HepG2 (cell line): Measurements from ENCODE around the gene NRSN2. TPM values are rescaled to one million over a fixed set of nuclear protein-coding genes. Genes with fewer than 3 reads are reported as not detected.
A peak's percentile ranks its signal among the peaks of the same experiment; 100 is the strongest.

ENCODE experiments used
- ADNP ChIP-seq: sonication (generic); formaldehyde crosslinking; IDR thresholded peaks from 2 replicates; pipeline ENCODE4 v1.4.0; 2020; ENCODE audit warnings: missing genetic modification reagents
- ASH2L ChIP-seq: fragments of 300-600, 200-600 bp; sonication (generic); IDR thresholded peaks from 2 replicates; pipeline ENCODE4 v1.7.0; 2017; ENCODE audit warnings: low read depth, mild to moderate bottlenecking, moderate library complexity, mixed read lengths, low read length; ENCODE audit not compliant: insufficient read length
- ATM ChIP-seq: fragments of 450-650 bp; IDR thresholded peaks from 2 replicates; pipeline ENCODE4 v1.7.1; 2017; ENCODE audit warnings: mild to moderate bottlenecking, borderline replicate concordance
- CBX5 ChIP-seq: sonication (generic); formaldehyde crosslinking; IDR thresholded peaks from 2 replicates; pipeline ENCODE4 v1.4.0; 2020; ENCODE audit warnings: missing genetic modification reagents, borderline replicate concordance
- GABPB1 ChIP-seq: IDR thresholded peaks from 2 replicates; pipeline ENCODE4 v1.6.1; 2016; ENCODE audit warnings: mild to moderate bottlenecking, missing genetic modification reagents, moderate library complexity, missing compliant biosample characterization
- GATAD2A ChIP-seq: IDR thresholded peaks from 2 replicates; pipeline ENCODE4 v1.6.1; 2016
- HBP1 ChIP-seq: IDR thresholded peaks from 2 replicates; pipeline ENCODE4 v1.6.1; 2016; ENCODE audit warnings: low read depth, control low read depth
- JARID2 ChIP-seq: sonication (generic); formaldehyde crosslinking; IDR thresholded peaks from 2 replicates; pipeline ENCODE4 v1.8.1; 2023; ENCODE audit warnings: missing genetic modification reagents, inconsistent platforms; ENCODE audit not compliant: insufficient replicate concordance
- MATR3 ChIP-seq: sonication (generic); formaldehyde crosslinking; IDR thresholded peaks from 2 replicates; pipeline ENCODE4 v1.4.0; 2020; ENCODE audit warnings: missing genetic modification reagents
- MIXL1 ChIP-seq: IDR thresholded peaks from 2 replicates; pipeline ENCODE4 v1.6.1; 2016
- MYC ChIP-seq: sonication (generic); formaldehyde crosslinking; IDR thresholded peaks from 2 replicates; pipeline ENCODE4 v1.9.0; 2021; ENCODE audit warnings: missing genetic modification reagents, borderline replicate concordance
- NFE2L2 ChIP-seq: fragments of 150-350 bp; IDR thresholded peaks from 2 replicates; pipeline ENCODE4 v1.6.1; 2014; ENCODE audit warnings: low read length
- NKX3-1 ChIP-seq: sonication (generic); formaldehyde crosslinking; IDR thresholded peaks from 2 replicates; pipeline ENCODE4 v1.5.0; 2020; ENCODE audit warnings: missing genetic modification reagents
- RBFOX2 ChIP-seq: fragments of 200-400 bp; formaldehyde crosslinking; IDR thresholded peaks from 2 replicates; pipeline ENCODE4 v1.6.1; 2017; ENCODE audit warnings: low read depth, mild to moderate bottlenecking, low read length
- RERE ChIP-seq: IDR thresholded peaks from 2 replicates; pipeline ENCODE4 v1.6.1; 2016; ENCODE audit warnings: low read depth, missing genetic modification reagents, missing compliant biosample characterization
- SALL1 ChIP-seq: sonication (generic); formaldehyde crosslinking; IDR thresholded peaks from 2 replicates; pipeline ENCODE4 v1.8.0; 2022; ENCODE audit warnings: mild to moderate bottlenecking, missing genetic modification reagents
- TOPORS ChIP-seq: sonication (generic); formaldehyde crosslinking; IDR thresholded peaks from 2 replicates; pipeline ENCODE4 v1.8.0; 2023; ENCODE audit warnings: mild to moderate bottlenecking, missing genetic modification reagents
- ZNF12 ChIP-seq: sonication (generic); formaldehyde crosslinking; IDR thresholded peaks from 2 replicates; pipeline ENCODE4 v1.5.0; 2020; ENCODE audit warnings: missing genetic modification reagents
- ZNF230 ChIP-seq: sonication (generic); formaldehyde crosslinking; IDR thresholded peaks from 2 replicates; pipeline ENCODE4 v1.4.0; 2020; ENCODE audit warnings: mild to moderate bottlenecking, missing genetic modification reagents
- ZNF276 ChIP-seq: sonication (generic); formaldehyde crosslinking; IDR thresholded peaks from 2 replicates; pipeline ENCODE4 v1.4.0; 2020; ENCODE audit warnings: mild to moderate bottlenecking, low read depth, missing genetic modification reagents
- ZNF329 ChIP-seq: sonication (generic); formaldehyde crosslinking; IDR thresholded peaks from 2 replicates; pipeline ENCODE4 v1.9.0; 2021; ENCODE audit warnings: low read depth, mild to moderate bottlenecking, missing genetic modification reagents
- ZNF720 ChIP-seq: sonication (generic); formaldehyde crosslinking; IDR thresholded peaks from 2 replicates; pipeline ENCODE4 v1.4.0; 2020; ENCODE audit warnings: missing genetic modification reagents
- polyA plus RNA-seq, 8 experiments: library from polyadenylated mRNA; depleted of rRNA in 3 of 8; stranded (reverse) in 7 of 8; unstranded in 1 of 8; fragments of >200 nt; fragmentation: Illumina TruSeq in 4 of 8; extraction: Trizol in 4 of 8; gene quantifications; 2 replicates each; pipeline versions ENCODE4 v1.2.1 to v1.2.3, GENCODE V29; 2011 to 2016; ENCODE audit warnings: low read depth in 4 of 8, missing spikeins in 1 of 8, mixed read lengths in 1 of 8; ENCODE audit not compliant: insufficient read depth in 1 of 8
- total RNA-seq, 5 experiments: library from RNA; depleted of rRNA; stranded (reverse); fragments of >200 nt; fragmentation: Illumina TruSeq; extraction: Trizol; gene quantifications; 2 replicates each; pipeline ENCODE4 v1.2.3, GENCODE V29; 2016; ENCODE audit warnings: low read depth in 1 of 5

Gene NRSN2
- total and polyA plus RNA-seq, 2 of the 13 experiments (the other 11 are each of a cell fraction or from before 2014, with no cell fraction given), result 32.3 to 49.4 TPM

- 0 out of 2 replicates have a peak, but pooled peaks have one; percentile 16 for TF ChIP-seq RERE (CRISPR knock-in tag)
- TF ChIP-seq ASH2L, result peak; percentile 48
- TF ChIP-seq JARID2, result no peak
- peak; percentile 43; the same call in 1 of the 2 replicates for TF ChIP-seq ZNF12 (CRISPR knock-in tag)
- no peak for TF ChIP-seq ATM
- TF ChIP-seq MIXL1, result peak; percentile 38; the same call in 1 of the 2 replicates
- no peak; the same call in 1 of the 2 replicates for TF ChIP-seq TOPORS (CRISPR knock-in tag)
- no peak; the same call in 1 of the 2 replicates for TF ChIP-seq MYC
- TF ChIP-seq ZNF329 (CRISPR knock-in tag), result peak; percentile 36; the same call in 1 of the 2 replicates
- TF ChIP-seq CBX5 (CRISPR knock-in tag), result peak; percentile 29; the same call in 1 of the 2 replicates
- TF ChIP-seq ADNP (CRISPR knock-in tag), result no peak
- TF ChIP-seq ZNF720 (CRISPR knock-in tag), result no peak
- TF ChIP-seq NFE2L2, result no peak; the same call in 1 of the 2 replicates
- TF ChIP-seq ZNF230 (CRISPR knock-in tag), result peak; percentile 87; the same call in 1 of the 2 replicates
- TF ChIP-seq ZNF276 (CRISPR knock-in tag), result peak; percentile 59; the same call in 1 of the 2 replicates
- peak; percentile 42; the same call in 1 of the 2 replicates for TF ChIP-seq RBFOX2
- no peak; the same call in 1 of the 2 replicates for TF ChIP-seq GABPB1
- TF ChIP-seq MATR3 (CRISPR knock-in tag), result no peak
- TF ChIP-seq HBP1 (CRISPR knock-in tag), result no peak; the same call in 1 of the 2 replicates
- peak; percentile 57; the same call in 1 of the 2 replicates for TF ChIP-seq SALL1 (CRISPR knock-in tag)
- TF ChIP-seq GATAD2A (CRISPR knock-in tag), result peak; percentile 43; the same call in 1 of the 2 replicates
- TF ChIP-seq NKX3-1, result no peak
These were observed 16.4 kb upstream of the NRSN2 start (continued) for GRCh38 chr20:330233-331149.
